SK-N-SH (cell line): ENCODE results near the gene CDH9. TPM values are rescaled to one million over a fixed set of nuclear protein-coding genes. Genes with fewer than 3 reads are reported as not detected.

ENCODE experiments used
- CTCF ChIA-PET: fragments of 300-600, 350-600 bp; formaldehyde crosslinking; extraction: SDS; loops from one replicate; lab custom pipeline; 2021; lab: Yijun Ruan, JAX
- POLR2A ChIA-PET: fragments of 350-600 bp; sonication (Branson Sonifier 250); formaldehyde crosslinking; extraction: SDS; loops from one replicate; lab custom pipeline; 2020; ENCODE audit warnings: antibody characterized with exemption, inconsistent platforms; lab: Yijun Ruan, JAX
- DNase-seq: peaks from one replicate; pipeline ENCODE4 v3.0.0; 2012
- H2AFZ ChIP-seq: fragments of 200-600 bp; sonication (generic); 2 replicates; pipeline ENCODE4 v1.8.1; 2016; ENCODE audit warnings: antibody characterized with exemption, mild to moderate bottlenecking, low read depth
- H3F3A ChIP-seq: fragments of 200-600 bp; sonication (generic); replicated peaks from 2 replicates; pipeline ENCODE3; 2016; ENCODE audit warnings: antibody characterized with exemption, mild to moderate bottlenecking; ENCODE audit not compliant: insufficient read depth
- H3K27ac ChIP-seq, 2 experiments: fragments of 200-500 bp in 1 of 2; fragments of 200-600 bp in 1 of 2; sonication (Bioruptor generic) in 1 of 2; sonication (generic), shearing (Covaris generic) in 1 of 2; 2 replicates each; pipeline versions ENCODE4 v1.5.1 to v1.6.1; 2014 to 2016; ENCODE audit warnings: low read depth in 2 of 2, inconsistent platforms in 1 of 2, low read length in 1 of 2, mild to moderate bottlenecking in 1 of 2, mixed read lengths in 1 of 2
- H3K27me3 ChIP-seq: fragments of 200-600 bp; sonication (generic), shearing (Covaris generic); 2 replicates; pipeline ENCODE4 v1.6.1; 2016; ENCODE audit warnings: mixed run types; ENCODE audit not compliant: insufficient read depth
- H3K36me3 ChIP-seq, 2 experiments: fragments of 200-500 bp in 1 of 2; fragments of 200-600 bp in 1 of 2; sonication (Bioruptor generic) in 1 of 2; sonication (generic) in 1 of 2; replicated peaks in 1 of 2; 2 replicates each; pipeline versions ENCODE3 to v1.5.1; 2014 to 2016; ENCODE audit warnings: low read length in 1 of 2, mild to moderate bottlenecking in 1 of 2; ENCODE audit not compliant: insufficient read depth in 2 of 2, control insufficient read depth in 1 of 2
- H3K4me1 ChIP-seq, 2 experiments: fragments of 200-500 bp in 1 of 2; fragments of 200-600 bp in 1 of 2; sonication (Bioruptor generic) in 1 of 2; sonication (generic), shearing (Covaris generic) in 1 of 2; 2 replicates each; pipeline versions ENCODE4 v1.5.1 to v1.6.1; 2014 to 2016; ENCODE audit warnings: low read depth in 1 of 2, low read length in 1 of 2, mixed run types in 1 of 2; ENCODE audit not compliant: insufficient read depth in 2 of 2, control insufficient read depth in 1 of 2
- H3K4me2 ChIP-seq: fragments of 200-600 bp; sonication (generic), shearing (Covaris generic); 2 replicates; pipeline ENCODE4 v1.6.1; 2017; ENCODE audit warnings: mixed run types
- H3K4me3 ChIP-seq, 2 experiments: fragments of 200-500 bp in 1 of 2; fragments of 200-600 bp in 1 of 2; sonication (Bioruptor generic) in 1 of 2; sonication (generic), shearing (Covaris generic) in 1 of 2; 2 replicates each; pipeline versions ENCODE4 v1.5.1 to v1.8.1; 2014 to 2016; ENCODE audit warnings: low read depth in 2 of 2, inconsistent platforms in 1 of 2, low read length in 1 of 2, mild to moderate bottlenecking in 1 of 2, mixed read lengths in 1 of 2, moderate library complexity in 1 of 2
- H3K79me2 ChIP-seq: fragments of 200-600 bp; sonication (generic); 2 replicates; pipeline ENCODE4 v1.8.1; 2017; ENCODE audit warnings: mild to moderate bottlenecking; ENCODE audit not compliant: insufficient read depth
- H3K9ac ChIP-seq: fragments of 200-600 bp; sonication (generic); 2 replicates; pipeline ENCODE4 v1.6.1; 2017; ENCODE audit warnings: mixed run types
- H3K9me2 ChIP-seq: fragments of 200-600 bp; sonication (generic); 2 replicates; pipeline ENCODE4 v1.6.1; 2017; ENCODE audit warnings: mixed run types
- H3K9me3 ChIP-seq: fragments of 200-600 bp; sonication (generic); 2 replicates; pipeline ENCODE4 v1.6.1; 2017; ENCODE audit warnings: mixed run types, mild to moderate bottlenecking, moderate library complexity
- H4K20me1 ChIP-seq: fragments of 200-600 bp; sonication (generic); 2 replicates; pipeline ENCODE4 v1.6.1; 2017; ENCODE audit warnings: mild to moderate bottlenecking, mixed run types; ENCODE audit not compliant: insufficient read depth
- CHD2 ChIP-seq: fragments of 150-350 bp; IDR thresholded peaks from 2 replicates; pipeline ENCODE4 v1.6.1; 2018; ENCODE audit warnings: low read length; ENCODE audit not compliant: partially characterized antibody
- ELF1 ChIP-seq: IDR thresholded peaks from 2 replicates; pipeline ENCODE4 v1.4.0; 2012
- FOSL2 ChIP-seq: IDR thresholded peaks from 2 replicates; pipeline ENCODE4 v1.4.0; 2012; ENCODE audit warnings: low read depth, mild to moderate bottlenecking, moderate library complexity, borderline replicate concordance
- FOXJ3 ChIP-seq: sonication (generic); formaldehyde crosslinking; IDR thresholded peaks from 2 replicates; pipeline ENCODE4 v1.5.1; 2020; ENCODE audit warnings: mild to moderate bottlenecking, missing genetic modification reagents
- IRF3 ChIP-seq: fragments of 150-350 bp; IDR thresholded peaks from 2 replicates; pipeline ENCODE4 v1.6.1; 2016; ENCODE audit warnings: mild to moderate bottlenecking, low read depth, low read length
- JUND ChIP-seq: IDR thresholded peaks from 2 replicates; pipeline ENCODE4 v1.4.0; 2012
- MAX ChIP-seq: IDR thresholded peaks from 2 replicates; pipeline ENCODE4 v1.4.0; 2012; ENCODE audit warnings: low read depth
- MEF2A ChIP-seq: IDR thresholded peaks from 2 replicates; pipeline ENCODE4 v1.4.0; 2012; ENCODE audit warnings: low read depth, borderline replicate concordance
- NRF1 ChIP-seq: IDR thresholded peaks from 2 replicates; pipeline ENCODE4 v1.6.1; 2012; ENCODE audit warnings: low read depth, mild to moderate bottlenecking, low read length
- PBX3 ChIP-seq: IDR thresholded peaks from 2 replicates; pipeline ENCODE4; 2012
- RAD21 ChIP-seq: IDR thresholded peaks from 2 replicates; pipeline ENCODE4 v1.6.1; 2012; ENCODE audit warnings: mild to moderate bottlenecking, low read length
- RCOR1 ChIP-seq: fragments of 150-350 bp; IDR thresholded peaks from 2 replicates; pipeline ENCODE4 v1.6.1; 2017; ENCODE audit warnings: antibody characterized with exemption, low read length
- REST ChIP-seq: IDR thresholded peaks from 2 replicates; pipeline ENCODE4 v1.6.1; 2012; ENCODE audit warnings: mild to moderate bottlenecking, low read depth, low read length, moderate library complexity
- RXRA ChIP-seq: IDR thresholded peaks from 2 replicates; pipeline ENCODE4 v1.4.0; 2012; ENCODE audit warnings: low read depth, mild to moderate bottlenecking, borderline replicate concordance
- SIN3A ChIP-seq: IDR thresholded peaks from 2 replicates; pipeline ENCODE4 v1.6.1; 2012; ENCODE audit warnings: low read depth, mild to moderate bottlenecking, low read length, moderate library complexity, borderline replicate concordance
- SMC3 ChIP-seq: IDR thresholded peaks from 2 replicates; pipeline ENCODE4 v1.6.1; 2012; ENCODE audit warnings: low read depth, low read length, improper control_type of control experiment
- TAF1 ChIP-seq: IDR thresholded peaks from 2 replicates; pipeline ENCODE4 v1.6.1; 2012; ENCODE audit warnings: low read depth, mild to moderate bottlenecking, low read length, moderate library complexity, borderline replicate concordance
- TCF12 ChIP-seq: IDR thresholded peaks from 2 replicates; pipeline ENCODE4 v1.4.0; 2012
- TEAD4 ChIP-seq: IDR thresholded peaks from 2 replicates; pipeline ENCODE4 v1.4.0; 2012; ENCODE audit warnings: mild to moderate bottlenecking, borderline replicate concordance; ENCODE audit not compliant: insufficient read depth
- YY1 ChIP-seq: IDR thresholded peaks from 2 replicates; pipeline ENCODE4 v1.4.0; 2012; ENCODE audit warnings: low read depth, mild to moderate bottlenecking
- ZBTB33 ChIP-seq: IDR thresholded peaks from 2 replicates; pipeline ENCODE4 v1.4.0; 2012; ENCODE audit warnings: low read depth, borderline replicate concordance
- WGBS: methylation state at CpG from one replicate; pipeline ENCODE4 v1.1.6; 2017; ENCODE audit warnings: low lambda C conversion rate; 5-methylcytosine and 5-hydroxymethylcytosine counted together
- polyA plus RNA-seq, 3 experiments: library from polyadenylated mRNA; depleted of rRNA; stranded (reverse); fragments of >200 nt; gene quantifications; 2 replicates each; pipeline ENCODE4 v1.2.3, GENCODE V29; 2012

CDH9 gene
- polyA plus RNA-seq, 1 of the 3 experiments (the other 2 are of a cell fraction): not detected

- ChIA-PET POLR2A (no interaction called here), CTCF (no interaction called here)
- Histone ChIP-seq H3K36me3 (no peaks in the 10 kb centered on the region), H3K4me2 (no peak overlapping the region), H3F3A (no peaks in the 10 kb centered on the region), H3K27ac (no peak overlapping the region), H2AFZ (no peak overlapping the region), H3K9ac (no peak overlapping the region), H3K9me3 (no peaks in the 10 kb centered on the region), H4K20me1 (no peaks in the 10 kb centered on the region), H3K27me3 (no peaks in the 10 kb centered on the region), H3K9me2 (no peaks in the 10 kb centered on the region), H3K4me1 (no peaks in the 10 kb centered on the region), H3K79me2 (no peaks in the 10 kb centered on the region), H3K4me3 (no peak overlapping the region)
- no peak for DNase-seq
- WGBS: 0% methylated on average over 1 of the region's 1 CpG
- no peak for TF ChIP-seq RAD21
- TF ChIP-seq RCOR1: no peak
- no peak for TF ChIP-seq SIN3A
- no peak for TF ChIP-seq RXRA
- TF ChIP-seq ZBTB33: no peak
- TF ChIP-seq YY1: no peak
- TF ChIP-seq PBX3: no peak
- no peak for TF ChIP-seq ELF1
These were observed 27.7 kb downstream of the CDH9 start for GRCh38 chr5:27010646-27011045.

GRCh38 chr5:27009540-27009915 is 28.9 kb downstream of the CDH9 start:
- CTCF ChIA-PET: no interaction called here
- POLR2A ChIA-PET: no interaction called here
- H3K27ac ChIP-seq: no peak overlapping the region
- H3K79me2 ChIP-seq: no peaks in the 10 kb centered on the region
- no peaks in the 10 kb centered on the region for H3F3A ChIP-seq
- no peaks in the 10 kb centered on the region for H3K9me2 ChIP-seq
- H3K27me3 ChIP-seq: no peaks in the 10 kb centered on the region
- H4K20me1 ChIP-seq: no peaks in the 10 kb centered on the region
- DNase-seq: no peak
- no peak overlapping the region for H2AFZ ChIP-seq
- H3K9me3 ChIP-seq: no peaks in the 10 kb centered on the region
- no peaks in the 10 kb centered on the region for H3K36me3 ChIP-seq
- WGBS: 0% methylated on average over 1 of the region's 1 CpG
- no peak overlapping the region for H3K9ac ChIP-seq
- no peaks in the 10 kb centered on the region for H3K4me1 ChIP-seq
- H3K4me2 ChIP-seq: no peak overlapping the region
- no peak overlapping the region for H3K4me3 ChIP-seq
- TF ChIP-seq TEAD4 (no peak), REST (no peak), TCF12 (no peak), NRF1 (no peak), TAF1 (no peak), CHD2 (no peak), RXRA (no peak), JUND (no peak), RAD21 (no peak), MAX (no peak), FOXJ3 (CRISPR knock-in tag) (no peak), IRF3 (no peak), ELF1 (no peak), MEF2A (no peak), RCOR1 (no peak), FOSL2 (no peak), SMC3 (no peak)
